HG03060 (cell line): ENCODE results near the gene ISM2.
"Not testable (repeated sequence)": the region's sequence is repeated elsewhere in the genome, so short reads cannot be mapped to it uniquely, and the experiment has no call there.

Experiments used
- ATAC-seq: cut with Tn5 transposase; IDR thresholded peaks from one replicate; pipeline ENCODE4 v1.9.1; 2021; ENCODE audit warnings: low read depth, moderate number of reproducible peaks; ENCODE audit not compliant: unreplicated experiment

Gene ISM2

DNA sequence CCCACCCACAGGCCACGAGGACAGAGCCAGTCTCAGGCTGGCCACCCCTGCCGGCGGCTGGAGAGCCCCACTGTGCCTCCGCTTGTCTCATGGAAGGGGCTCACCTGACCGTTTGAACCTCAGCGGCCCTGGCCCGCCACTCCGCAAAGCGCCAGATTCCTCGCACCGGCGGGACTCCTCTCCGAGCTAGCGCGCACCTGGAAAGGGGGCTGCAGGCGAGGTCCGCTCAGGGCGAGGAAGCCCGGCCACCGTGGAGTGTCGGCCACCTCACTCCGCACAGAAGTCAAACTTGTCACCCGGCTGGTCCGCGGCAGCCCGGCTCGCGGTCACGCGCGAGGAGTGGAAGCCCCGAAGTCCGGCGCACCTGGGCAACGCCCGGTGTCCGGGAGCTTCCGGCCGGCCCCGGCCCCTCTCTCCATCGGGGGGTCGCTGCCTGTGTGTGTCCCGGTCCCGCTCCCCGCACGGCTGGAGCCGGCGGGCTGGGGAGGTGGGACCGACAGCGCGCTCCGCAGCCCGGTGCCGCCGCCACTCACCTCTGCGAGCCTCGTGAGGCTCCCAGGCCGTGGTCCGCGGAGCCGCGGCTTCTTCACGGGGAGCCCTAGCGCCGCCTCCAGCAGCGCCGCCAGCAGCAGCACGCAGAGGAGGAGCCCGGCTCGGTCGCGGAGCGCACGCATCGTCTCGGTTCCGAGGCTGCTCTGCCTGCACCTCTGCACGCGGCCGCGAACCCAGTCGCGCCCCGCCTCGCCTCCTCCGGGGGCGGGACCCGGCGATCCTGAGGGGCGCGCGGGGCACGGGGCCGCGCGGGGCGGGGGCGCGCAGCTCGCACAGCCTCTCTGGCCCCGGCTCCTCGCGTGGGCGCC, at the start of gene ISM2:
TSS of gene ISM2 (minus strand) at position 697 of the 860 bp plus-strand sequence. CDS start at position 674, 23 bp downstream.
- no peak for ATAC-seq

DNA sequence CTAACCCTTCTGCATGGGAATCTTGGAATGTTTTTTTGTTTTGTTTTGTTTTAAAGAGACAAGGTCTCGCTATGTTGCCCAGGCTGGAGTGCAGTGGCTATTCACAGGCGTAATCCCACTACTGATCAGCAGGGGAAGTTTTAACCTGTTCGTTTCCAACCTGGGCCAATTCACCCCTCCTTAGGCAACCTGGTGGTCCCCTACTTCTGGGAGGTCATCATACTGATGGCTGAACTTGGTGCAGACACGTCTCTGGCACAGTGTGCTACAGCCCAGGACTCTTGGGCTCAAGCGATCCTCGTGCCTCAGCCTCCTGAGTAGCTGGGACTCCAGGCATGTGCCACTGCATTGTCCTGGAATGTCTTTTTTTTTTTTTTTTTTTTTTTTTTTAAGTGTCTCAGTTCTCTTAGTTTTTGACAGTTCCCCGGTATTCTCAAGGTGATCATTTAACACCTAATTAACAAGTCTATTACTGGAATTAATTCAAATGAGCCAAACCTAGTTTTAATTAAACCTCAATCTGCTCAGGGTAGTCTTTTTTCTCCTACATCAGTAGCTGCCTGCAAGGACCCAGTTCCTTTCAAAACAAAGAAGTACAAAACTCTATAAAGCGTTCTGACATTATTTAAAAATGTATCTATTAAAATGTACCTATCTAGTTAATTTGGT, 49.0 kb upstream of the ISM2 start:
- ATAC-seq: no peak

DNA sequence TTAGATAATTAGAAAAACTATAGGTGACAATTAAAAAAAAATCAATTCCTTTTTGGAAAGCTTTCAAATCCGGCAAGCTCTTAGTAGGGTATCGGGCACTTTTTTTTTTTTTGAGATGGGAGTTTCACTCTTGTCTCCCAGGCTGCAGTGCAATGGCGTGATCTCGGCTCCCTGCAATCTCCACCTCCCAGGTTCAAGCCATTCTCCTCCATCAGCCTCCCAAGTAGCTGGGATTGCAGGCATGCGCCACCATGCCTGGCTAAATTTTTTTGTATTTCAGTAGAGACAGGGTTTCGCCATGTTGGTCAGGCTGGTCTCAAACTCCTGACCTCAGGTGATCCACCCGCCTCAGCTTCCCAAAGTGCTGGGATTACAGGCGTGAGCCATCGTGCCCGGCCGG, 46.6 kb upstream of the ISM2 start:
- not testable (repeated sequence) for ATAC-seq

DNA sequence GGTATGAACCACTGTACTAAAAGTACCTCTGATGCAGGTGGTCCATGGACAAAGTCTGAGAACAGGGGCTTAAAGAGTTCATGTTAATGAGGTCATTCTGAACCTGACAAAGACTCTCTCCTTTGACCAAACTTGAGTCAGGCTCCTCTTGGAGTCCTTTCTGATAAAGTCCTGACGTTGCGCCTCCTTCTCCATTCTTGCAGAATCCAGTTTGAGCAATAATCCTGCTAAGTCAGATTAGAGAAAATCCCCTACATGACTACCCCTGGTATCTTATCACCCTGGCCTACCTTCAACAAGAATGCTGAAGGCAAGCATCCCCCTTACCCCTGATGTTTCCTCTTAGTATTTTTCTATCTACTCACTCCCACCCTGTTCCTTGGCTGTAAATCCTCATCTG, 46.0 kb upstream of the ISM2 start:
- ATAC-seq: no peak

DNA sequence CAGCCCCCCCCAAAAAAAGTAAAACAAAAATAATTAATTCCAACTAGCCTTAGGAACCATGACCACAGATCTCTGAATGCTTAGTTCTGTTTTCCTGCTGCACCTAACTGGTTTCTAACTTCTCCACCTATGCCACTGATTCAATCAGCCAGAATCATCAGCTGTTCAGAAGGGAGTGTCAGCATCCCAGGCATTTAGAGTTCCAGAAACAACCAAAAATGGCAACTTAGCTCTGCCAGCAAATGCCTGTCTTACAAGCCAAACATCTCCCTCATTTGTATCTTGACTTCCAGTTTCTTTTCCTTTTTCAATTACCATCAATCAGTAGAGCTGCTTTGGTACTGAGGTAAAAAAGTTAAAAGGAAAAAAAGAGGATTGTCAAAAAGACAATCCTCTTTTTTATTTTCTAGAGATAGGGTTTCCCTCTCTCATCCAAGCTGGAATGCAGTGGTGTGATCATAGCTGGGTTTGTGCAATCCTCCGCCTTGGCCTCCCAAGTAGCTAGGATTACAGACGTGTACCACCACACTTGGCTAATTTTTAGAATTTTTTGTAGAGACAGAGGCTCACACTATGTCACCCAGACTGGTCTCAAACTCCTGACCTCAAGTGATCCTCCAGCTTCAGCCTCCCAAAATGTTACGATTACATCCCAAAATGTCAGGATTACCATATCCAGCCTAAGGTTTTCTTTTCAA, 45.2 kb upstream of the ISM2 start:
- ATAC-seq: no peak

DNA sequence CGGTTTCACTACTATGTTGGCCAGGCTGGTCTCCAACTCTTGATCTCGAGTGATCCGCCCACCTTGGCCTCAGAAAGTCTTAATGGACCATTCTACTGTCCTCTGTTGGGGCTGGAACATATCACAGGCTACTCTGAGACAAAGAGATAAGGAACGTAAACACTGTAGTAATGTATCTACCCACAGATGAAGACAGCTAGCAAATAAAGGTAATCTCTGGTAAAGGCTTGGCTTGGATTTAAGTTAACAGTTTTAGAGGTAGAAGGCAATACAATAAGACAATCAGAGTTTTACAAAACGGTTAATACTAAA, 44.6 kb upstream of the ISM2 start:
- no peak for ATAC-seq

DNA sequence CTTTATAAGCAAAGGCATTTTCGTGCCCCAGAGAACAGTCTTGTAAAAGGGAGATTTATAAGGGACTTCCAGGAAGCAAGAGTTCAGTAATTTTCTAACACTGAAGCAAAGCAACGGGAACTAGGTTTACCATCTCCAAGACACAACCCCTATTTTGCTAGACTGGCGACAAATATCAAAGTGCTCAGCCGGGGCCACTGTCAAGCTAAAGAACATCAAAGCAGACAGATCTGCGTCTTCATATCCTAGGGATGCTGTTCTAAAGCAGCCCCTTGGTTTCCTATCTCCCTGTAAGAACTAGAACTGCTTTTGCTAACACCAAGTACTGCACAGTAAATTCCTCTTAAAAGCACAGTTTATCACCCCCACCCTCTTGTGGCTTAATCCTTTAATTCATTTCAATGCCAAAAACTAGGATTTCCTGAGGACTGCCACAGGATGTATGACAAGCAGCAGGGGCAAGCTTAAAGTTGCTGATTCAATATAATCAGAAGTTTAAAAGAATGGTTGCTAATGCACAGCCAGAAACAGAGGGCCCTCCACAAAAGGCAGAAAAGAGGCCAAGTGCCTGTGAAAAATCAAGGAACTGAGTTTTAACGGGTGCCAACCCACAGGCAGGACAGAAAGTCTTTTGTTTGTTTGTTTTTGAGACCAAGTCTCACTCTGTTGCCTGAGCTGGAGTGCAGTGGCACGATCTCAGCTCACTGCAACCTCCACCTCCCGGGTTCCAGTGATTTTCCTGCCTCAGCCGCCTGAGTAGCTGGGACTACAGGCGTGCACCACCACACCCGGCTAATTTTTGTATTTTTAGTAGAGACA, 44.0 kb upstream of the ISM2 start:
- no peak for ATAC-seq

DNA sequence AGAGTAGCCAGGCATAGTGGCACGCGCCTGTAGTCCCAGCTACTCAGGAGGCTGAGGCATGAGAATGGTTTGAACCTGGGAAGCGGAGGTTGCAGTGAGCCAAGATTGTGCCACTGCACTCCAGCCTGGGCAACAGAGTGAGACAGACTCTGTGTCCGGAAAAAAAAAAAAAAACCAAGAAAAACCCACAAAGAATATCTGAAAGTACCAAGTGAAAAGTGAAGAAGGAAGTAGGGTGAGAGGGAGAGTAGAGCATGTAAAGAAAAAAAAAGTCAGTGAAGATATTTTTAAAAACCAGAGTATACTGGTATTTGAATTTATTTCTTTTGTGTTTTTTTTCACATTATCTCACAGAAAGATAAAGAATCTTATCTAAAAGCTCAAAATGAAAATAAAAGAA, 43.3 kb upstream of the ISM2 start:
- ATAC-seq: peak; percentile 45

DNA sequence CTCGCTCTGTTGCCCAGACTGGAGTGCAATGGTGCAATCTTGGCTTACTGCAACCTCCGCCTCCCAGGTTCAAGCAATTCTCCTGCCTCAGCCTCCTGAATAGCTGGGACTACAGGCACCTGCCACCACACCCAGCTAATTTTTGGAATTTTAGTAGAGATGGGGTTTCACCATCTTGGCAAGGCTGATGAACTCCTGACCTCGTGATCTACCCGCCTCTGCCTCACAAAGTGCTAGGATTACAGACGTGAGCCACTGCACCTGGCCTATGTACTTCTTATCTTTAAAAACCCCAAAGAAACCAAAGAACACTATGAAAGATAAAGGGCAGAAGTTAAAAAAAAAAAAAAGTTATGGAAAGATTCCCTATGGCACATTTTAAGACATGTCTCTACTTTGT, 38.3 kb upstream of the ISM2 start:
- not testable (repeated sequence) for ATAC-seq

DNA sequence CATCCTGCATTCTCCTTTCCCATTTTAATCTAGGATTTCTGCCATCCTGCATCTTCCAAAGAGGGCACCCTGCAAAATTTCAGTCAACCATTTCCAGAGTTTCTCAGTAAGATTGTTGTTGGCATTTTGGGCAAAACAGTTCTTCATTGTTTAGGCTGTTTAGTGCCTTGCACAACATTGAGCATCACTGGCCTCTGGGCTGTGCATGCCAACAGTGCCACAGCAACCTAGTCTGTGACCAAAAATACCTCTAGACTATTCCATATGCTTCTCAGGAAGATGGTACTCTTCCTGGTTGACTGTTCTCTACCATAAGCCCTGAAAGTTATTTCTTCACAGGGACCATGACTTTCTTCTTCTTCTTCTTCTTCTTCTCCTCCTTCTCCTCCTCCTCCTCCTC, 32.5 kb upstream of the ISM2 start:
- no peak for ATAC-seq

DNA sequence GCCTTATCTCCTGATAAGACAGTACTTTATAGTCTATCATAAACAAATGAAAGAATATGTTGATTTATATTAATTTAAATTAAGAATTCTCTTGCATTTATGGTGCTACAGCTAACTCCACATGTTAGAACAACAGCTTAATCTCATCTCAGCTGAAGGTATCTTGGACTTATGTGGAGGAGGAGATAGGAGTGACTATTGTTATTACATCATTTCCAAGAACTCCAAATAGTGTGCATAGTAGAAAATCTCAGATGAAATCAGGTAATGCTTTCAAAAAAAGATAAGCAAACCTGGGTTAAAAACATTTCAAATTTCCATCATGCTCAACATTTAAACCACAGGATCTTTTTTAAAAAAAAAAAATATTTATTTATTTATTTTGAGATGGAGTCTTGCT, 31.3 kb upstream of the ISM2 start:
- no peak for ATAC-seq

DNA sequence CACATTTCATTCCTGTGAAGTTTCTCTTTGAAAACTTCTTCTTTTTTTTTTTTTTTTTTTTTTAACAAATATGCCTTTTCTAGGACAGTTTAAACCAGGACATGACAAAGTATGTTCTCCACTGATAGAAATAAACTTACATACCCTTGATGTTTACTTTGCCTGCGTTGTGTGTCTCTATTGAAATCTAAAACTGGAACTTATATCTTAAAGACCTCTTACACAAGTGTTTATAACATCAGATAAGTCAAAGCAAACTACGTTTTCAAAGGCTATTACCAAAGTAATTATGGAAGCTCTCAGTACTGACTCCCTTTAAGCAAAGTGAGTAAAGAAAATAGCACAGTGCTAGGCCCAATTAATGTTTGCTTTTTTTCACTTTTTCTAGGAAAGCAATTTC, 30.6 kb upstream of the ISM2 start:
- no peak for ATAC-seq

DNA sequence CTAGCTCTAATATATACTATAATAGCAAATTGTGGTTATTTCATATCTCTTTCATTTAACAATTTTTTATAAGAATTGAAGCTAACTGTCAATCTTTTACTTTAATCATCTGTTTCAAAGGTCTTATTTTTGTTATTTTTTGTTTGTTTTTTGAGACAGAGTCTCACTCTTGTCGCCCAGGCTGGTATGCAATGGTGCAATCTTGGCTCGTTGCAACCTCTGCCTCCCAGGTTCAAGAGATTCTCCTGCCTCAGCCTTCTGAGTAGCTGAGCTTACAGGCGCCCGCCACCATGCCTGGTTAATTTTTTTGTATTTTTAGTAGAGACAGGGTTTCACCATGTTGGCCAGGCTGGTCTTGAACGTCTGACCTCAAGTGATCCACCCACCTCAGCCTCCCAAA, 30.1 kb upstream of the ISM2 start:
- ATAC-seq: not testable (repeated sequence)

DNA sequence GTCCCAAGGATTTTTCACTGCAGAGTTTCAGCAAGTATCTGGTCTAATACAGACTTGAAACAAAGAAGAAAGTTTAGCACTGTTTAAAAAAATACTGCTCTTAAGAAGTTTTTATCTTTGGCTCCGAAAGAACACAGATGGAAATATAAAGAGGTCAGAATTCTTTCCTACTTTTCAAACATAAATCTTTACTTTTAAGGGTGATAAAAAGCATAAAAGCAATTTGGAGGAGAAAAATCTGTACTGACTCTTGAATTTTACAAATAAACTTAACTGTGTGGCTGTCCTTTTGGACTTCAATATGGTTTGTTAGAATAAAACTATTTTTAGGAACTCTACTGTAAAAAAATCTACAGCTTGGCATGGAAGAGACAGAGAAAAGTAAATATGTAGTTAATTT, 27.6 kb upstream of the ISM2 start:
- no peak for ATAC-seq

DNA sequence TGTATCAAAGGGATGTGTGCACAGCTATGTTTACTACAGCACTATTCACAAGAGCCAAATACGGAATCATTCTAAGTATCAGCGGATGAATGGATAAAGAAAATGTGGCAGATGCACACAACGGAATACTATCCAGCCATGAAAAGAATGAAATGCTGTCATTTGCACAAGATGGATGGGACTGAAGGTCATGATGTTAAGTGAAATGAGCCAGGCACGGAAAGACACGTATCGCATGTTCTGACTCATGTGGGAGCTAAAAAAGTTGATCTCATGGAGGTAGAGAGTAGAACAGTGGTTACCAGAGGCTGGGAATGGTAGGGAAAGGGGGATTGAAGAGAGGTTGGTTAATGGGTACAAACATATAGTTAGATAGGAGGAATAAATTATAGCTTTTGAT, 25.9 kb upstream of the ISM2 start:
- ATAC-seq: no peak

DNA sequence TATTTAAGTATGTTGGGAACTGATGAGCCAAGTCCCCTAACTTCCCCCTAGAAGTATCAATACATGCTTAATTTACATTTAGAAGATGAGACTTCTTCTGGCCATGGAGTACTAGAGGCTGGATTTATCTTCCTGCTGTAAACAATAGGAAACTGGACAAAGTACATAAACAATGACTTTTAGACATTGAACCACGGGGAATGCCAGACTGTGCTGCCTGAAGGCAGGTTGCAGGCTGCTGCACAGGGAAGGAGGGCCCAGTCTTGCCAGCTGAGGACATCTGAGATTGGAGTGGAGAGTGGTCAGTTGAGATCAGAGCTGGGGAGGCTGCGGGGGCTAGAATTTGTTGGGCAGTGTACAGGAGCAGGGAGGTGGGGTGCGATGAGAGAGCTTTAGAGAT, 24.5 kb upstream of the ISM2 start:
- ATAC-seq: no peak

DNA sequence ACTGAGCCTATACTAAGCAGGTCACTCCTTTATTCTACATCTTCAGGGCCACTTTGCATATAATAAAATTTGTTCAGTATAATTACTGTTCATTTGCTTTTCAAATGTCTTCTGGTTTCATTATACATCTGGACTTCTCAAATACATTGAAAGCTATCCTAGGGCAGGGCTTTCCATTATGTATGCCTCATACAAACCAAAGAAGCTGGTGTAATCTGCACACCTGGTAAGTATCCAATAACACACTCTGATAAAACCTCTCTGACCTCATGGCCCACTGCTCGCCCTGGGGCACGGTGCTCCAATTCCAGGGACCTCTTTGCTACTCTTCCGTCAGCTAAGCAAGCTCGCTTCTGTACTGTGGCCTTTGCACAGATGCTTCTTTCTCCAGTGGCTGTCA, 21.9 kb upstream of the ISM2 start:
- ATAC-seq: no peak

DNA sequence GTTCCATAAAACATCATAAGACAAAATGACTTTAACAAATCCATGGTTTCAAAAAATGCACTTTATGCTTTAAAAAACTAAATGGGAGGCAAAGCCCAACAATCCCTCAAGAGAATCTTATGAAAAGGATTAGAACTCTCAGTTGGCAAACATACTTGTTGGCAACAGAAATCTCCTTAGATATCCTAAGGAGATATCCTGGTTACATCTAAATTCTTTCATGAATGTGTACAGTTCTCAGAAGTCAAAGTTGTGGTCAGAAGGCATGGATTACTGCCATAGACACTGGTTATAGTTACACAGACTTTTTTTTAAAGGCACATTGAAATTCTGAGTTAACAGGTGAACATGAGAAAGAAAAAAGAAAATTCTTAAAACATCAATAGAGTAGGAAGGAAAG, 17.5 kb upstream of the ISM2 start:
- no peak for ATAC-seq

DNA sequence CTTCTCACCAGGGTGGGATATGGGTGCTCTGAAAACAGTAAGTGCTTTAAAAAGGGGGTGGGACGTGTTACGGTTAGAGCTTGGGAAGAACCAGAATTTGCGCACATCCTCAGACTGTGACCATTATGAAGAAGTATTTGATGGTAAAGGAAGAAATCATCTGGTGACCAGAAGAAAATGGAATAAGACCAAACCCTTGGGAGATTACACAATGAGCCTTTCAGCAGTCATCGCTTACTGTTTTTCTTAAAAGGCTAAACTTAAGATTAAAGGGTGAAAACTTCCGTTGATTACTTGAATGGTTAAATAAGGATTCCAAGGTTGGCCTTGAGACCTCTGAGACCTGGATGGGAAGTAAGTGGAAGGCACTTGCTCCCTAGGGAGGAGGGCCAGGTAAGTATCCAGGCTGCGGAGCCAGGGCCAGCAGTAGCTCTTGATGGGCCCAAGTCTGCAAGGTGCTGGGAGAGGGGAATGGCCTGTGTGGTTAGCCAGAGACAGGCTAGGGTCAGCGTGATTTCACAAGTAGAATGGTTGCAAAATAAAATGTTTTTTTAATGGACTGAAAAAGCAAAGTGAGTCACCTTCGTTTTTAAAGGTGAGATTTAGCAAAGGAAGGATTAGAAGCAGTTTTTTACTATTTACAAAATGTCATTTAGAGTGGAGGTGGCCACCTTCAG, 13.0 kb upstream of the ISM2 start:
- ATAC-seq: no peak

DNA sequence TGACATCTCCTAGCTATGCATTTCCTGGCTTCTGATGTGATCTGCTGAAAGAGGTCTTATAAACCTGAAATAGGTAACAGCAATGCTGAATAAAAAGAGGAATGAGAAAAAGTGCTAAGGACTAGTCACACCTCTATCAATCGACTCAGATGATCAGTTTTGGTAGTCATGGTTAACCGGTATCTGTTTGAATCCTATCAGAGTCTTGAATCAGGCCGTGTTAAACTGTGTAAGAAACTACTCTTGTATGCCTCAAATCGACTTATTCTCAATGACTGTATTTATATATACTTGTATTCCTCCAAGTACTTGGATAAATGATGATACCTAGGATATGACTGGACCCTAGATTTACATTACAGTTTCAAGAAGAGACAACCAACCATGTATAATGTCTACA, 10.8 kb upstream of the ISM2 start:
- ATAC-seq: no peak
